Fibroblast of skin of left quadriceps (primary cell): ENCODE measurements around the gene KCND3.
A peak's percentile ranks its signal among the peaks of the same experiment; 100 is the strongest.

Source experiments
- DNase-seq, 2 experiments: peaks; one replicate each; pipeline ENCODE4 v3.0.0-alpha.2; 2013; ENCODE audit warnings: low read depth in 2 of 2

KCND3 gene

GRCh38 chr1:111778066-111778465 lies 211.4 kb downstream of the KCND3 start:
- no peak for DNase-seq

GRCh38 chr1:111777301-111777700 lies 212.2 kb downstream of the KCND3 start:
- no peak for DNase-seq

DNA sequence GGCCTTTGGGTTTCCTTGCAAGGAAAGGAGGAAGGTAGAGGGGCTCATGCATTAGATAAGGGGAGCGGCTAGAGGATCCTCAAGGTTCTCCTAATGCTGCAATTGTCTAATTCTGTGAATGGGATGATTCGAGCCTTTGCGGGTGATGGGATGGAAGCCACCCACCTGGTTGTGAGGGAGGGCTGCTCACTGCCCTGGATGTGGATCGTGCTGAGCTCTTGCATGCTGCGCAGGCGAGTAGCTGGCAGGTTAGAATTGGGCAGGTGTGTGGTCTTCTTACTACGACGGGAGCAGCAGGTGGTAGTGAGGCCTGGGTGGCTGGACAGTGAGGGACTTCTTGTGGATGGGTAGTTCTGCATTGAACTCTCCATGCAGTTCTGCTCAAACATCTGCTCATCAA lies 212.6 kb downstream of the KCND3 start:
- DNase-seq, result no peak

- peak; percentile 58 to 62 for DNase-seq
Observed at GRCh38 chr1:111776391-111776790, 213.1 kb downstream of the KCND3 start.

GRCh38 chr1:111775966-111776365 lies 213.5 kb downstream of the KCND3 start:
- DNase-seq, result no peak

GRCh38 chr1:111770916-111771315 lies 218.6 kb downstream of the KCND3 start:
- DNase-seq, result no peak

DNA sequence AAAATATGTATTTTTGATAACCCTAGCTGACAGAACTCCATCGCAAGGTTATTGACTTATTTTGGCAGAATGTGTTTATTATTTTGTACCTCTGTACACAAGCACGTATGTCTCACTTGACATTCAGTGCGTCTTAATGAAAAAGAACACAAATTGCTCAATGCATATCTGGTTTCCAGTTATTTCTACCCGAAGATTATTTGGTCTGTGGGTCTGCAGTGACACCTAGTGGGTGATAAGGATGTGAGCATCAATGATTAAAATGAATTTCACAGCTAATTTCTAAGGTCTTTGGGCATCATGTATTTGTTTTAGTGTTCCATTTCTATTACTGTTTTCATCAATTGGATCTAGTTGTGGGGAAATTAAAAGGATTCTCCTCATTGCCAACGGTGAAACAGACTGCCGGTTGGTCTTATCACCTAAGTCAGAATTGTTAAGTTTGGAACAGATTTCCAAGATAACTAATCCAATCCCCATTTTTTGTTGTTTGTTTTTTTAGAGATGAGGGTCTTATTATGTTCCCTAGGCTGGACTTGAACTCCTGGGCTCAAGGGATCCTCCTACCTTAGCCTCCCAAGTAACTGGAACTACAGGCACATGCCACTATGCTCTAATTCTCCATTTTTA lies 219.8 kb downstream of the KCND3 start:
- DNase-seq, result peak; percentile 47 to 53

GRCh38 chr1:111768625-111769024 lies 220.8 kb downstream of the KCND3 start:
- DNase-seq, result no peak

GRCh38 chr1:111768023-111768422 lies 221.4 kb downstream of the KCND3 start:
- no peak for DNase-seq

DNA sequence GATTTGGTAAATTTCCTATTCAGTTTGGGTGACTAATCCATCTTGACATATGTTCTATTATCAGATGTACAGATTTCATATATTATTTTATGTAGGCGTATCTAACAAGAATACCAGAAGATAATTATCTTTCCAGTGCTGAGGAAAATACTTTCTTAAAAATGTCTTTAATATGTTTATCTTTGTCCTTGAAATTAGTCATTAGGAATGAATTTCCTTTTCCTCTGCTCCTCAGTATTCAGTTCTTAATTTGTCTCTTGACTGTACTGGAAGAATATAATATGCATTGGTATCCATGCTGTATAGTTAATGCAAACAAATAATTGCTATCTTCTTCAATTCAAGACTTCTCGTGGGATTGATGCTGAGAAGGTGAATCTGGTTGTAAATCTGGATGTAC lies 227.1 kb downstream of the KCND3 start:
- no peak for DNase-seq

GRCh38 chr1:111761717-111762116 lies 227.8 kb downstream of the KCND3 start:
- DNase-seq, result no peak

- no peak for DNase-seq
Observed at GRCh38 chr1:111758373-111758772, 231.1 kb downstream of the KCND3 start.

DNA sequence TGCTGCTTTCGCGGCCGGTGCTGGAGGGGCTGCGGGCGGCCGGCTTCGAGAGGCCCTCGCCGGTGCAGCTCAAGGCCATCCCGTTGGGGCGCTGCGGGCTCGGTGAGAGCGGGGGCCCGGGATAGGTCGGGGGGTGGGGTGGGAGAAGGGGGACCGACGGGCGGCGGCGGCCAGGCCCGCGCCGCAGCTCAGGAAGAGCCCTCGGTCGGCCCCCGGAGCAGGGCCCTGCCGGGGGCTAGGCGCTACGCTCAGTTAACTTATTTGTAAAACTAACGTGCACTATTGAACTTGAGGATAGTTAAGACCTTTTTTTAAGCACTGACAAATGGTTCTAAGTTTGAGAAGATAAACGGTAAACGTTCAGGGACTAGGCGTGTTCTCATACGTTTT lies 233.3 kb downstream of the KCND3 start:
- no peak for DNase-seq

- peak; percentile 98 for DNase-seq
Observed at GRCh38 chr1:111755331-111756123, 233.9 kb downstream of the KCND3 start, which contains the start of gene DDX20. Gene DDX20 (plus strand): TSS chr1:111755901. CDS start chr1:111755925, 24 bp downstream.

DNA sequence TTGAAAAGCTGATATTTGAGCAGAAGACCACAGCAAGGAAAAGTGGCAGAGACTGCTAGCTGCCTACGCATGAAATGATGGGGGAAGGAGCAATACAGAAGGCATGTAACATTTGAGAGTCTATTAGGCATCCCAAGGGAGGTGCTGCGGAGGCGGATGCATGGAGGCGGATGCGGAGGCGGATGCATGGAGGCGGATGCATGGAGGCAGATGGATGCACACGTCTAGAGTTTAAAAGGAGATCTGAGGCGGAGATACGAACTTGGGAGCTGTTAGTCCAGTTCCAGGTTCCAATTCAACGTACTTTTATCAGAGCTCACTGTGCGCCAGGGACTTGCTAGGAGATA lies 234.5 kb downstream of the KCND3 start:
- no peak for DNase-seq

GRCh38 chr1:111751906-111752575 lies 237.4 kb downstream of the KCND3 start:
- DNase-seq, result no peak

DNA sequence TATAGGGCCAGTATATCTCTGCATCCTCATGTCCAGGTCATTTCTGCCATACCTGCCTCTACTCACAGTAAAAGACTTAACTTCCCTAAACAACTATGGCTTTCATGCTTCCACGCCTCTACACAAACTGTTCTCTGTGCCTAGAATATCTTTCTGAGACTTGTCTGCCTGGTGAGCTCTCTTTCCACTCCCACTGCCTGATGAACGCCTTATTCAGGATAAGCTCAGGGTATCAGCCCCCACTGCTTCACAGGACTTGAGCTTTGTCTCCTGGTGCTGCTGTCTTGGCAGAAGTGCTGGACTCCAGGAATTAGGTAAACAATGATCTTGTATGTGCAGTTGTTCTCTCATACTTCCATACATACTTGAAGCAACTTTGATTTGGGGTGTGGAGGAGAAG lies 238.6 kb downstream of the KCND3 start:
- no peak for DNase-seq

DNA sequence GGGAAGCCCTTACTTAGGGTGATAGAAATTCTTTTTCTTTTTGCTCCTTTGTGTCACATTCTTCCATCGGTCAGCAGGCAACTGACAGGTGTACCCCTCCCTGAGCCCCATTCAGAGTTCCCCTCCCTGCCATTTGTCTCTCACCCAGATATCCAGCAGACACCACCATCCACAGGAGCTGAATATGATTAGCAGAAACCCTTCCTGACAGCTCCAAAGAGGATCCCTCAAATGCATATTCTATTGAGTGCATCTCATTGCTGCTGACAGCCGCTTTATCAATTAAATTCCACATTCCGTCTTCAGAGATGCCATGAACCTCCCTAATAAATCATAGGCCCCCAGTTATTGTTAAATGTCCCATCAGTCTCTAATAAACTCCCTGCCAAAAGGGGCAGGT lies 239.8 kb downstream of the KCND3 start:
- DNase-seq, result no peak

- no peak for DNase-seq
Observed at GRCh38 chr1:111747947-111748346, 241.5 kb downstream of the KCND3 start.

GRCh38 chr1:111747282-111747734 lies 242.2 kb downstream of the KCND3 start:
- no peak for DNase-seq

DNA sequence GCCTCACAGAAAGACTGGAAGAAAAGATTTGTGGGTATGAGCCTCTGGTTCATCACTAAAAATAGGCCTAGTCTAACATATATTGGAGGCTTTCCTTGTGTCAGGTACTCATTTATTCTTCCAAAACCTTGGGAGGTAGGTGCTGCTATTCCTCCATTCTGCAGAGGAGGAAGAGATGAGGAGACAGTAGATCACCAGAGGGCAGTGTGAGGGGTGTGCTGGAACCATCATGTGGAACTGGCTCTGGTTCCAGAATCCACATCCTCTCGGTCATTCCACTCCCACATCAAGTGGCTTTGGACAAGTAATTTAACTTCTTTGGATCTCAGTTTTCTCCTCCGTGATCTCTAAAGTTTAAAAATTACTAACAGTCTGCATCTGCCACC lies 242.9 kb downstream of the KCND3 start:
- no peak for DNase-seq

DNA sequence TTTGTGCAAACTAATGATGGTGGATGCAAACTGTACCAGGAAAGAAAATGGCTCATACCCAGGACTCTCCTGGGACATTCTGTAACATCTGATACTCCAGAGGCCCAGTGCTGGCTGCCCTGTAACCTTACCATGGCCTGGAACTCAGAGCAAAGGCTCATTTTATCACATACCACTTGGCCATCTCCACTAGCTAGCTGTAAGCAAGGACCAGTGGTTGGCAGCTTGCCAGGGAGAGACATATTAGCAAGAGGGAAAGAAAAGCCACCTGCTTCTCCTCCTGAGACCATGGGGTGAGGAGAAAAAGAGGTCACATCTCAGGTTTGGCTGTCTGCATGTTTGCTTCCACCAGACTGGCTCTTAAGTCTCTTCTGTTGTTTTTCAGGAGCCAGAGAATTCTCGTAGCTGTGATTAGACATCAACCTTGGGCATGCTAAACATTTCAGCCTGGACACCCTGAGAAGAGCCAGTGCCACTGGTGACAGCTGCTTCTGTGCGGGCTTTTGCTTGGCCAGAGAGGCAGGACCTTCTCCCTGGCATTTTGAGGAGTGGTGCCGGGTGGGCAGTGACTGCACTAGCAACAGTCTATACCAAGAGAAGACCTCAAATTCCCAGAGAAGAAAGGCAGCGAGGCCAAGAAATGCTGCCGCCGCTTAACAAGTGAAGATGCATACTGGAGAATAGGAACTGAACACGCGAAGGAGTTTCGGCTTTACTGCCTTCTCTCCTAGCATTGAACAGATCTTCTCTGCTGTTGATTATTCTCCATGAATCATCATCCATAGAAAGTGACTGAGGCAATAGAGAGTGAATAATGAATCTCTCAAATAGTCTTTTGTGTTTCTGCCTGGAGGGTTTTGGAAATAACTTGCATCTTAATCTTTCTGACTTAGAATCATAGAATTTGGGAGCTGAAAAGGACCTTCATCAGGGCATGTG lies 243.5 kb downstream of the KCND3 start:
- no peak for DNase-seq
